ENCODE measurements around the gene CDC5L. TPM values are rescaled to one million over a fixed set of nuclear protein-coding genes. Genes with fewer than 3 reads are reported as not detected.
A peak's percentile ranks its signal among the peaks of the same experiment; 100 is the strongest.

Gene CDC5L
- total RNA-seq, 1 donor from 2014 or later, result 26.5 TPM

DNA sequence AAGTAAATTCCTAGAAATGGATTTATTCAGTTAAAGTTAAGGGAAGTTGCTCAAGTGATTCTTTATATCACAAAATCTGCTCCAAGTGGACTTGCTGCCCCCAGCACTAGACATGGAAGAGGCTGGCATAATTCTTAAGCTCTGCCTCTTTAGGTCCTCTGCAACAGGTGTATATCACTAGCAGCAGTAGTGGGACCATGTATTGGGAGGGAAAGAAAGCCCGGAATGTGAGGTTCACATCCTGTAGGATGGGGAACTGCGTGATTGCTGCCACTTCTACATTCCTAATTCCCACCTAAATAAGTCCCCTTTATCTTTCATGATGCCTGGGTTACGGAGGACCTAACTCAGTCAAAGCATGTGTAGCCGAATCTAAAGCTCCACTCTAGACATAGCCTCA lies 31.9 kb upstream of the CDC5L start:
- intact Hi-C loops (cut with micrococcal nuclease), result no loop called here
- Mint-ChIP-seq H3K9me3 (no peaks in the 10 kb centered on the region), H3K4me1 (no peaks in the 10 kb centered on the region), H3K4me3 (no peak overlapping the region), H3K27ac (no peak overlapping the region), H3K36me3 (ENCODE audit: low read depth) (no peaks in the 10 kb centered on the region), H3K27me3 (peaks cover 30% of the 10 kb centered on the region)
- DNase-seq, result no peak

DNA sequence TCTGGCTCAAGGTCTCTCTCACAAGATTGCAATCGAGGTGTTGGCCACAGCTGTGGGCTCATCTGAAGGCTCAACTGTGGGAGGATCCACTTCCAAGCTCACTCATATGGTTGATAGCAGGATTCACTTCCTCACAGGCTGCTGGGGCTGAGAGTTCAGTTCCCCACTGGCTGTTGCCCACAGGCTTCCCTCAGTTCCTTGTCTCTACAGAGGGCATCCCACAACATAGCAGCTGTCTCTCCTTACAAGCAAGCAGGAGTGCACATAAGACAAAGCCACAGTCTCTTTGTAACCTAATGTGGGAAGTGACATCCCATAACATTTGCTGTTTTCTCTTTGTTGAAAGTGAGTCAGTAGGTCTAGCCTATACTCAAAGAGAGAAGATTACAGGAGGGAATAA lies 31.0 kb upstream of the CDC5L start:
- Mint-ChIP-seq H3K27ac (no peak overlapping the region), H3K36me3 (ENCODE audit: low read depth) (no peaks in the 10 kb centered on the region), H3K4me3 (no peak overlapping the region), H3K4me1 (no peaks in the 10 kb centered on the region), H3K9me3 (no peaks in the 10 kb centered on the region), H3K27me3 (peaks cover 32% of the 10 kb centered on the region)
- intact Hi-C loops (cut with micrococcal nuclease), result no loop called here
- DNase-seq, result no peak

DNA sequence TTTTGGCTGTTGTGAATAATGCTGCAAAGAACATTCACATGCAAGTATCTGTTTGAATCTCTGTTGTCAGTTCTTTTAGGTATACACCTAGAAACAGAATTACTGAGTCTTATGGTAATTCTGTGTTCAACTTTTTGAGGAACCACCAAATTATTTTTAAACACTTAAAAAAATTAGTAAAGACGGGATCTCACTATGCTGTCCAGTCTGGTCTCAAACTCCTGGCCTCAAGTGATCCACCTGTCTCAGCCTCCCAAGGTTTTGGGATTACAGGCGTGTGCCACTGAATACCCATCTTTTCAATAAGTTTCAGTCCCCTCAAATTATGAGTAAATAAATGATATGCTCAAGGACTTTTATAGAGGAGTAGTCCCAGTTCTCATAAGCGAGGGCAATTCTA lies 27.5 kb upstream of the CDC5L start:
- Mint-ChIP-seq H3K27ac (no peak overlapping the region), H3K27me3 (peaks cover 39% of the 10 kb centered on the region), H3K36me3 (ENCODE audit: low read depth) (no peaks in the 10 kb centered on the region), H3K4me1 (no peaks in the 10 kb centered on the region), H3K9me3 (no peaks in the 10 kb centered on the region), H3K4me3 (no peak overlapping the region)
- DNase-seq, result no peak
- intact Hi-C loops (cut with micrococcal nuclease), result no loop called here

DNA sequence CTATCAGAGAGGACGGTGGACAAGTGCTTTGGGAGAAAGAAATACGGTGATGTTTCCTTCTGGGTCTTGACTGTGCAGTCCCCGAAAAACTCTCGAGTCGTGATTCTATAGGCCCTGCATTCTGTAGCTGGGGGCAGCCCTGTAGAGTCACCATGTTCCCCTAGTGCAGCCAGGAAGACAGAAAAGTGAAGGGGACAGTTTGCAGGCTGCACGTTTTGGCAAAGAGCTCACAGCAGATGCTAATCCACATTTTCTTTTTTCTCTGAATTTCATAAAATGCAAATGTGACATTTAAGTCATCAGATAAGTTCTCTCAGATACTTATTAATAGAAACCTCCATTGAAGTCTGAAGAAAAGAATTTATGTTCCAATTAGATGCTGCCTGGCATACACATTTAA lies 25.6 kb upstream of the CDC5L start:
- intact Hi-C loops (cut with micrococcal nuclease), result no loop called here
- no peak overlapping the region for H3K4me3 Mint-ChIP-seq

GRCh38 chr6:44363377-44363926 lies 24.1 kb upstream of the CDC5L start:
- no peak overlapping the region for H3K27ac Mint-ChIP-seq
- no peak overlapping the region for H3K4me3 Mint-ChIP-seq
- H3K36me3 Mint-ChIP-seq (ENCODE audit: low read depth), result no peaks in the 10 kb centered on the region
- intact Hi-C loops (cut with micrococcal nuclease), result no loop called here
- no peak for DNase-seq
- peaks cover 5% of the 10 kb centered on the region for H3K4me1 Mint-ChIP-seq
- H3K9me3 Mint-ChIP-seq, result no peaks in the 10 kb centered on the region
- peaks cover 20% of the 10 kb centered on the region for H3K27me3 Mint-ChIP-seq

More for the DNA sequence above, 25.6 kb upstream of the CDC5L start:
- no peaks in the 10 kb centered on the region for H3K36me3 Mint-ChIP-seq (ENCODE audit: low read depth)
- H3K4me1 Mint-ChIP-seq, result no peaks in the 10 kb centered on the region
- no peaks in the 10 kb centered on the region for H3K9me3 Mint-ChIP-seq
- H3K27ac Mint-ChIP-seq, result no peak overlapping the region
- peaks cover 29% of the 10 kb centered on the region for H3K27me3 Mint-ChIP-seq
- DNase-seq, result no peak

GRCh38 chr6:44366781-44367180 lies 20.7 kb upstream of the CDC5L start:
- H3K36me3 Mint-ChIP-seq (ENCODE audit: low read depth), result no peaks in the 10 kb centered on the region

GRCh38 chr6:44367681-44368080 lies 19.8 kb upstream of the CDC5L start:
- Mint-ChIP-seq H3K4me1 (peaks cover 6% of the 10 kb centered on the region), H3K27me3 (peaks cover 7% of the 10 kb centered on the region), H3K27ac (no peak overlapping the region), H3K9me3 (no peaks in the 10 kb centered on the region), H3K4me3 (no peak overlapping the region), H3K36me3 (ENCODE audit: low read depth) (no peaks in the 10 kb centered on the region)
- DNase-seq, result no peak
- intact Hi-C loops (cut with micrococcal nuclease), result no loop called here

More at GRCh38 chr6:44366781-44367180, 20.7 kb upstream of the CDC5L start:
- no peak for DNase-seq
- Mint-ChIP-seq H3K4me1 (peaks cover 5% of the 10 kb centered on the region), H3K9me3 (no peaks in the 10 kb centered on the region), H3K4me3 (no peak overlapping the region), H3K27ac (no peak overlapping the region), H3K27me3 (peaks cover 11% of the 10 kb centered on the region)
- intact Hi-C loops (cut with micrococcal nuclease), result no loop called here

DNA sequence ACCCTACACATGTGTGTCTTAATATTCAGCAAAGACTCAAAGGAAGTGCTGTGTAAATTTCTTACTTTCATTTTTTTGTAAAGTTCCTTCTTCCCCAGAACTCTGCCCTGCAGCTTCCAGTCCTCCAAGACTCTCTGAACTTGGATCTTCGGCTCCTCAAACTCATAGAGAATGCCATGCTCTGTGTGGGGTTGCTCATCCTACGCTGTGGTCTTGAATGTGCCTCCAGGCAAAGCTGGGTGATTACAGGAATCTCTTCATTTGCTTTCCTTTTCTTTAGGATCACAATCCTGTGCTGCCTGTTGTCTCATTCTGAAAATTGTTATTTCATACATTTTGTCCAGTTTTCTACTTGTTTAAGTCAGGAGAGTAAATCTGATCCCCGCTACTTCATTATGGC lies 14.5 kb upstream of the CDC5L start:
- Mint-ChIP-seq H3K9me3 (no peaks in the 10 kb centered on the region), H3K4me1 (peaks cover 5% of the 10 kb centered on the region), H3K27ac (no peak overlapping the region), H3K4me3 (no peak overlapping the region), H3K27me3 (peaks cover 22% of the 10 kb centered on the region), H3K36me3 (ENCODE audit: low read depth) (no peaks in the 10 kb centered on the region)
- DNase-seq, result no peak
- intact Hi-C loops (cut with micrococcal nuclease), result no loop called here

- no peak for DNase-seq
- H3K27me3 Mint-ChIP-seq, result peaks cover 20% of the 10 kb centered on the region
- H3K27ac Mint-ChIP-seq, result no peak overlapping the region
Observed at GRCh38 chr6:44373787-44374186, 13.7 kb upstream of the CDC5L start.

DNA sequence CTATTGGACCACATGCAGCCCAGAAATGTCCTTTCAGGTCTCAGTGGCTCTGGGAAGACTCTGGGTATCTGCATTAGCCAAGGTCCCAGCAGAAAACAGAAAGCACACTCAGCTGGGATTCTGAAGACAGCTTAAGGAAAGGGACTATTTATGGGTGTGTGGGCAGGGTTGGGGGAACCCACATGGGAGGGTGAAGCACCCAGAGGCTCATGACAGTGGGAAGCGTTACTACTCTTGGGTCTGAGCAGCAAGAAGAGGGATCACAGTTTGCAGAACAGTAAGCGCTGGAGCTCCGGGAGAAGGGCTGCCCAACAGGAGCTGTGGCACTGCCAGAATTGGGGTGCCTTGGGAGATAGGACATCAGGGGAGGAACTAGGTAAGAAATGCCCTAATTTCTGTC lies 12.4 kb upstream of the CDC5L start:
- Mint-ChIP-seq H3K27ac (no peak overlapping the region), H3K4me3 (no peak overlapping the region), H3K27me3 (peaks cover 26% of the 10 kb centered on the region), H3K36me3 (ENCODE audit: low read depth) (no peaks in the 10 kb centered on the region), H3K4me1 (peaks cover 5% of the 10 kb centered on the region), H3K9me3 (no peaks in the 10 kb centered on the region)
- intact Hi-C loops (cut with micrococcal nuclease), result no loop called here
- no peak for DNase-seq

More at GRCh38 chr6:44373787-44374186, 13.7 kb upstream of the CDC5L start:
- Mint-ChIP-seq H3K36me3 (ENCODE audit: low read depth) (no peaks in the 10 kb centered on the region), H3K9me3 (no peaks in the 10 kb centered on the region), H3K4me1 (peaks cover 5% of the 10 kb centered on the region), H3K4me3 (no peak overlapping the region)
- intact Hi-C loops (cut with micrococcal nuclease), result no loop called here

DNA sequence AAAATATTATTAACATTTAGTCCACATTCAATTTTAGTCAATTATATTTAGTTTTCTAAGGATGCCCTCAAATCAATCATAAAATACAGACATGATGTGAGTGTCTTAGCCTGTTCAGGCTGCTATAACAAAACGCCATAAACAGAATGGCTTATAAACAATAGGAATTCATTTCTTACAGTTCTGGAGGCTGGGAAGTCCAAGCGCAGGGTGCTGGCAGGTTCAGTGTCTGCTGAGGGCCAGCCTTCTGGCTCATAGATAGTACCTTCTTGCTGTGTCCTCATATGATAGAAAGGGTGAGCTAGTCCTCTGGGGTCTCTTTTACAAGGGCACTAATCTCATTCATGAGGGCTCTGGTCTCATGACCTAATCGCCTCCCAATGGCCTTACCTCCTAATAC lies 10.0 kb upstream of the CDC5L start:
- Mint-ChIP-seq H3K9me3 (no peaks in the 10 kb centered on the region), H3K27me3 (peaks cover 36% of the 10 kb centered on the region), H3K4me1 (peaks cover 5% of the 10 kb centered on the region), H3K36me3 (ENCODE audit: low read depth) (no peaks in the 10 kb centered on the region), H3K27ac (no peak overlapping the region), H3K4me3 (no peak overlapping the region)
- DNase-seq, result no peak
- intact Hi-C loops (cut with micrococcal nuclease), result no loop called here

- no peaks in the 10 kb centered on the region for H3K36me3 Mint-ChIP-seq (ENCODE audit: low read depth)
- no peak overlapping the region for H3K4me3 Mint-ChIP-seq
Observed at GRCh38 chr6:44377971-44378370, 9.5 kb upstream of the CDC5L start.

GRCh38 chr6:44381739-44382138 lies 5.8 kb upstream of the CDC5L start:
- Mint-ChIP-seq H3K27ac (no peak overlapping the region), H3K36me3 (ENCODE audit: low read depth) (no peaks in the 10 kb centered on the region), H3K4me3 (no peak overlapping the region), H3K4me1 (peaks cover 3% of the 10 kb centered on the region), H3K9me3 (no peaks in the 10 kb centered on the region), H3K27me3 (peaks cover 33% of the 10 kb centered on the region)
- intact Hi-C loops (cut with micrococcal nuclease), result no loop called here
- no peak for DNase-seq

More at GRCh38 chr6:44377971-44378370, 9.5 kb upstream of the CDC5L start:
- Mint-ChIP-seq H3K9me3 (no peaks in the 10 kb centered on the region), H3K27me3 (peaks cover 32% of the 10 kb centered on the region), H3K27ac (no peak overlapping the region), H3K4me1 (peaks cover 1% of the 10 kb centered on the region)
- intact Hi-C loops (cut with micrococcal nuclease), result no loop called here
- no peak for DNase-seq

- Mint-ChIP-seq H3K27ac (peak overlapping the region; percentile 98), H3K4me3 (peak overlapping the region; percentile 98), H3K27me3 (peaks cover 23% of the 10 kb centered on the region), H3K4me1 (peaks cover 32% of the 10 kb centered on the region), H3K36me3 (ENCODE audit: low read depth) (peaks cover 20% of the 10 kb centered on the region), H3K9me3 (no peaks in the 10 kb centered on the region)
- intact Hi-C loops (cut with micrococcal nuclease), result loop anchor here (2.0 kb wide), 2 partner anchors 74 to 118 kb away; partner anchors contain the start of gene AARS2
- DNase-seq, result no peak
Observed at GRCh38 chr6:44386364-44386928, 1.1 kb upstream of the CDC5L start.

DNA sequence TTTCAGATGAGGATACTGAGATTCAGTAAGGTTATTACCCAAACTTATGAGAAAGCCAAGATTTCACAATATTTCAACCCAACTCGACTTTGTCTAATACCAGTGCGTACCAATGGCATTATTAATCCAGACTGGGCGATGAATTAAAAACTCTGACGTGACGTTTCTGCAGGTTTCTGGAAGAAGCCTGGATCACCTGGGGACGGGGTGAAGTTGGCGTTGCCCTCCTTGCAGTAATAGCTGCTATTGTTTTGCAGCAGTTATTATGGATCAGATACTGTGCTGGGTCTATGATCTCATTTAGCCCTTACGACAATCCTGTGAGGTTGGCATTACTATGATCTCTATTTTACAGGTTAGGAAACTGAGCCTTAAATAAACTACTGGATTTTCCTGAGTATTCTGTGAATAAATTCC lies 569 bp upstream of the CDC5L start:
- intact Hi-C loops (cut with micrococcal nuclease), result loop anchor here (1.0 to 2.0 kb wide), 4 partner anchors 13 to 261 kb away; partner anchors contain the start of gene AARS2
- H3K4me1 Mint-ChIP-seq, result peaks cover 32% of the 10 kb centered on the region
- peaks cover 25% of the 10 kb centered on the region for H3K36me3 Mint-ChIP-seq (ENCODE audit: low read depth)
- H3K9me3 Mint-ChIP-seq, result no peaks in the 10 kb centered on the region
- peak; percentile 64 for DNase-seq
- peak overlapping the region; percentile 98 for H3K27ac Mint-ChIP-seq
- peak overlapping the region; percentile 98 for H3K4me3 Mint-ChIP-seq
- H3K27me3 Mint-ChIP-seq, result peaks cover 19% of the 10 kb centered on the region
